Germinal center (tissue), 1 donor: ENCODE measurements around the gene CCL21.
"Not testable (repeated sequence)": the region's sequence is repeated elsewhere in the genome, so short reads cannot be mapped to it uniquely, and the experiment has no call there.

Experiments
- DNase-seq: peaks from one replicate; pipeline ENCODE4 v3.0.0; 2012; ENCODE audit warnings: mixed read lengths, low spot score

Gene CCL21

DNA sequence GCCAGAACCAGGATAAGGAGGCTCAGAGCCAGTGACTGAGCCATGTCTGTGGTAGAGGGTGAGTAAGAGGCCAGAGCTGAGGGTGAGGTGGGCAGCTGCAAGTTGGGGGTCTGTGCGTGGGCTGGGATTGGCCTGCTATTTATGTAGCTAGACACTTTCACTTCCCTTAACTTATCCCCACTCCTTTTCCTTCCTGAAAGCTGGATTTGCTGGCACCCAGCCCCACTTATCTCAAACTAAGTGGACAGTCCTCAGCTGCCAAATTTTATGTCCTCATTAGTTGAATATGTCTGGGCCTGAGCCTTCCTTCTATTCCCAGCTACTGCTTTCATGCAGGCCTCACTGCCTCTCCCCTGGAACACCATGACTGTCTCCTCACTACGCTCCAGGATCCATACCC is at the start of gene CCL21:
TSS of gene CCL21 (minus strand) at position 114 of the 400 bp plus-strand sequence. CDS start at position 44, 70 bp downstream.
- no peak for DNase-seq

GRCh38 chr9:34759432-34760134 is 49.6 kb upstream of the CCL21 start:
- DNase-seq = no peak

GRCh38 chr9:34750320-34750719 is 40.4 kb upstream of the CCL21 start:
- not testable (repeated sequence) for DNase-seq

DNA sequence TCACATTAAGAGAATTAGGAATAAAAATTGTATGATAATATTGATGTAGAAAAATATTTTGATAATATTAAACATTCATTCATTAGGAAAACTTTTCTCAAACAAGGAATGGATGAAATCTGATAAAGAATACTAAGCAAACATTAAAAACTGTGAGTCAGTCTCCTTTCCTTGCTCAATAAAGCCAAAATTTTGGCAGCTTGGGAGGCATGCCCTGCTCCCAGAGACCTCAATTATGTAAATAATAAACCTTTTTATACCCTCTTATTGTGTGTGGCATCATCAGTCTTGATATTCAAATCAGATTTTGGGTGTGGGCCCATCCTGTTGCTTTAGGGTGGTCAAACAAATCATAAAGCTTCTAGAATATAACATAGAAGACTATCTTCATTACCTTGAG is 36.6 kb upstream of the CCL21 start:
- DNase-seq = no peak

DNA sequence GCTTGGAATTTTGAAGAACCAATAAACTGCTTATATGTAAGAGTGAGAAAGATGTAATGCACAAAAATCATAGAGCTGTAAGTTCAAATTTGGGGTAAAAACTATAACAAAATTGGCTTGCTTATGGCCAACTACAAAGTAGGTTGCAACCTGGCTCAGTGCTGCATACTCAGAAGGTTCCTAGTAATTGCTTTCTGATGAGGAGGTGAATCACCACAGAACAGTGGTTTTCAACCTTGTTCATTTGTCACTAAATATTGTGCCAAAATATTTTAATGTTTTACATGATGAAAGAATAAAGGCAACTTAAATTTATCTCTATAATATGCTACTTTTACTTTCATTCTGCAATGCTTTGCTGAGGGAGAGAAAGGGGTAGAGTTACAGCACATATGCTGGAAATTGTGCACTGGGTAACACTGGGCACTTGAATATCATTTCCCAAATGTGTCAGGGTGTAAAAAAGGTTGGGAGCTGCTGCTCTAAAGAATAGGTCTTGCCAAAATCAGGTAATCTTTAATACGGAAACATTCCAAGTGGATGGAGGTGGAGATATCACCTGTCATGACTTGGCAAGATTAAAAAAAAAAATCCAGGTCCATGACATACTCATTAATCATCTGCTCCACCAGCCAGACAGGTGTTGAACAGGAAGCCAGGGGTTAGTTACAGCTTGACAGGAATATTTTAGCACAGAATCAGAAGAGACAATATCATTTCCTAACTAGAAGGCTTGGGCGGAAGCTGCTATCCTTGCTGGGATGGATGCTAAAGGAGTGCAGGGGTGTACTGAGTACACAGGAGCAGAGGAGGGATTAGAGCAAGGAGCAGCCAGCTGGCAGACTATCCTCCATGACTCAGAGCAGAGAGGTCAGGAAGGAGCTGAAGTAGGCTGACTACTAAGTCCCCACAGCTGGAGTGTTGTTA is 34.6 kb upstream of the CCL21 start:
- DNase-seq = no peak

DNA sequence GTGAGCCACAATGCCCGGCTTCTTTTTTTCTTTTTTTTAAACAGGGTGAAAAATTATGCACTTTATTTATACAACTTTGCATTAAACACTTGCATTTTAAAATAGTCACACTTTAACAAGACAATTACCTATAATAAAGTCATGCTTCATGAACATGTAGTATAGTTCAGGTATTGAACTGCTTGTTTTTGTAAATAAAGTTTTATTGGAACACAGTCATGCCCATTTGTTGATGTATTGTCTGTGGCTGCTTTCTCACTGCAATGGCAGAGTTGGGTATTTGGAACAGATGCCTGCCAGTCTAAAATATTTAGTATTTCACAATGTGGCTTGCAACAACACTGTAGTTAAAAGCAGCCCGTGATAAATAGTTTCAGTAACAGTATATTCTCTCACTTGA is 32.8 kb upstream of the CCL21 start:
- no peak for DNase-seq

- no peak for DNase-seq
Observed at GRCh38 chr9:34741628-34742027, 31.7 kb upstream of the CCL21 start.

DNA sequence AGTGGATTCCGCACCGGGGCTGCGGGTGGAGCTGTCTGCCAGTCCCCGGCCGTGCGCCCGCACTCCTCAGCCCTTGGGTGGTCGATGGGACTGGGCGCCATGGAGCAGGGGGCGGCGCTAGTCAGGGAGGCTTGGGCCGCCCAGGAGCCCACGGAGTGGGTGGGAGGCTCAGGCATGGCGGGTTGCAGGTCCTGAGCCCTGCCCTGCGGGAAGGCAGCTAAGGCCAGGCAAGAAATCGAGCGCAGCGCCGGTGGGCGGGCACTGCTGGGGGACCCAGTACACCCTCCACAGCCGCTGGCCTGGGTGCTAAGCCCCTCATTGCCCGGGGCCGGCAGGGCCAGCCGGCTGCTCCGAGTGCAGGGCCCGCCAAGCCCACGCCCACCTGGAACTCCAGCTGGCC is 30.2 kb upstream of the CCL21 start:
- DNase-seq = not testable (repeated sequence)

DNA sequence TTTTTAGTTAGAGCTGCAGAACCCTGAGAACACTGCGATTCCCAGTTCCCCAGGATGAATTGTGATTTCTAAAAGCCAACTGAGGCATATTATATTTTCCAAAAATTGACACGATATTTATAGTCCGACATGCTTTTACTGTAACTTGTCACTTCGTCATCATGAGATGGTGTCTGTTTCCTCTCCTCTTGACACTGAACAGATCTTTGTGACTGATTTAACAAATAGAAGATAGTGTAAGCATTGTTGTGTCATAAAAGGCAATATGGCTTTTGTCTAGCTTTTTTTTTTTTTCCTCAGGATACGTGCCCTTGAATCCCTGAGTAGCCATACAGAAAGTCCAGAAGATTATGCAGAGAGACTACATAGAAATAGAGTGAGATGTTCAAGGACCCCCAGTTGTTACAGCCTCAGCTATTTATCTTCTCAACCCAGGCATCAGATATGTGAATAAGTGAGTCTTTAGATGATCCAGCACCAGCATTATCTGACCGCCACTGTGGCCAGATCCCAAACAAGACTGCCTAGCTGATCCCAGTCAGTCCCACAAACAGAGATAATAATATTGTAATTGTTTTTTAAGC is 27.8 kb upstream of the CCL21 start:
- no peak for DNase-seq

DNA sequence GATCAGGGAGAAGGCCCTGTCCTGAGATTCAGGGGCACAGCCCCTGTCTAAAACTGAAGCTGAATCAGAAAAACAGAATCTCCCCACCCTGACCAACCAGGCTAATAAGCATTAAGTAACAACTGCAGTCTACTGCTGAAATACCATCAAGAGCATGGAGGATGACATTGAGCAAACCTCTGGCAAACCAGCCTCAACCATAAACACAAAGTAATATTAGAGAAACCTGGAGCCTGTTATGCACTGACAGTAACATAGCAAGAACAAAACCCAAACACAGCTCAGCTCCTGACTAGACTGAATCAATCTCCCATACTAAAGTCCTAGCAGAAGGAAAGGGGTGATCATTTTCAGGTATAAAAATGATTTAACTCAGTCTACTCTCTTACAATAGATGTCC is 24.8 kb upstream of the CCL21 start:
- no peak for DNase-seq

- DNase-seq = no peak
Observed at GRCh38 chr9:34732886-34733285, 22.9 kb upstream of the CCL21 start.

- DNase-seq = no peak
Observed at GRCh38 chr9:34732478-34732877, 22.5 kb upstream of the CCL21 start.

DNA sequence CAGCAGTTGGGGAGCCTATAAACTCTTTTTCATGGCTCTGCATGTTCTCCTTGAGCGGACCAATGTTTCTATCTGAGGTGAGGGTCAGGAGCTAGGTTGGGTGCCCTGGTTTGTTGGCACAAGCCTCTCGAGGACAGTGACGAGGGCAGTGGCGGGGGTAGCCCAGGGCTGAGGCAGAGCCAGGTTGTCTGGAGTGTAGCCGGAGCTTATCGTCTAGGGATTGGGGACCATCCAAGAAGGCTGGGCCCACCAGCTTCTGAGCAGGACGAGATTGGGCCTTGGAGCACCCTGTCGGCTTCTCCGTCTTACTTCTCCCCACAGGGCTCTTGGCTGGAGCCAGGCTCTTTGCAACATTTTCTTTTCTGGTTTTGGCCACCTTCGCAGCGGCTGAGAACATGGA is 13.2 kb upstream of the CCL21 start:
- no peak for DNase-seq

- not testable (repeated sequence) for DNase-seq
Observed at GRCh38 chr9:34719769-34720025, 9.8 kb upstream of the CCL21 start.

DNA sequence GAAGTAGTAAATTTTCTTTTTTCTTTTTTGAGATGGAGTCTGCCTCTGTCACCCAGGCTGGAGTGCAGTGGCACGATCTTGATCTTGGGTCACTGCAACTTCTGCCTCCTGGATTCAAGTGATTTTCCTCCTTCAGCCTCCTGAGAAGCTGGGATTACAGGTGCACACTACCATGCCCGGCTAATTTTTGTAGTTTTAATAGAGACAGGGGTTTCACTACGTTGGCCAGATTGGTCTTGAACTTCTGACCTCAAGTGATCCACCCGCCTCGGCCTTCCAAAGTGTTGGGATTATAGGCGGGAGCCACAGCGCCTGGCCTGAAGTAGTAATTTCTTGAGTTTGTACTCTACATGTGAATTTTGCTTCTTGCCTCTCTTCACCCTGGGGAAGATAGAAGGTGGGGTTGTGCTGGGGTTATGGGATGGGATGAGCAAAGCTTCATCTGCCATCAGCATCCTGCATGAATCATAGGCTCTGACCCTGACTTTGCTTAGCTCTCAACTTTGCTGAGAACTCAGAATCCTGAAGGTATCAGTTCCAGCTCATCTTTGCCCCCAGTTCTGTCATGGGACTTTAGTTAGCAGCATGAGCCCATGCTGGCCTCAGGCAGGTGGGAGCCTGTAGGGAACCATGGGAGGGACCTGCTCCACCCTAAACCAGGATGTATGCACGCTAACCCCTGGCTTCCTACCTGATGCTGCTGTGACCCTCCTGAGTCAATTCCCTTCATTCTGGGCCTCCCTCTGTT is 9.3 kb upstream of the CCL21 start:
- no peak for DNase-seq

- DNase-seq = no peak
Observed at GRCh38 chr9:34717996-34718614, 8.2 kb upstream of the CCL21 start.

- DNase-seq = no peak
Observed at GRCh38 chr9:34716711-34717110, 6.8 kb upstream of the CCL21 start.

- no peak for DNase-seq
Observed at GRCh38 chr9:34715639-34716215, 5.8 kb upstream of the CCL21 start.

DNA sequence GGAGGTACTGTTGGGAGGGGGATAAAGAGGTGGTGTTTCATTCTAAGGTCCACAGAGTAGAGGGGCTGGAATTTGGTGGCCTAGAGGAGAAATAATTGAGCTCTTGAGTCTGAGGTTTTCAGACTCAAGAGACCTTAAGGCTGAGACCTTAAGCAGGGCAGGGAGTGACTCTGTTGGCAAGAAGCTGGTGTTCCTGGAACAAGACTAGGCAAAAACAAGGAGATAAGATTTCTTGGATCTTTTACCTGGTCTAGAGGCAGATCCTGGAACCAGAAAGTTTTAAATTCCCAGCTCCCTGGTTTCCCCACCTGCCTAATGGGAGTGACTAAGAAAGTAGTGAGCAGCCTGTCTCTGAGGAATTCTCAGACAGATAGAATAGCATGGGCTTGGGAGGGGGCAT is 4.1 kb upstream of the CCL21 start:
- no peak for DNase-seq

- no peak for DNase-seq
Observed at GRCh38 chr9:34712140-34712539, 2.2 kb upstream of the CCL21 start.

DNA sequence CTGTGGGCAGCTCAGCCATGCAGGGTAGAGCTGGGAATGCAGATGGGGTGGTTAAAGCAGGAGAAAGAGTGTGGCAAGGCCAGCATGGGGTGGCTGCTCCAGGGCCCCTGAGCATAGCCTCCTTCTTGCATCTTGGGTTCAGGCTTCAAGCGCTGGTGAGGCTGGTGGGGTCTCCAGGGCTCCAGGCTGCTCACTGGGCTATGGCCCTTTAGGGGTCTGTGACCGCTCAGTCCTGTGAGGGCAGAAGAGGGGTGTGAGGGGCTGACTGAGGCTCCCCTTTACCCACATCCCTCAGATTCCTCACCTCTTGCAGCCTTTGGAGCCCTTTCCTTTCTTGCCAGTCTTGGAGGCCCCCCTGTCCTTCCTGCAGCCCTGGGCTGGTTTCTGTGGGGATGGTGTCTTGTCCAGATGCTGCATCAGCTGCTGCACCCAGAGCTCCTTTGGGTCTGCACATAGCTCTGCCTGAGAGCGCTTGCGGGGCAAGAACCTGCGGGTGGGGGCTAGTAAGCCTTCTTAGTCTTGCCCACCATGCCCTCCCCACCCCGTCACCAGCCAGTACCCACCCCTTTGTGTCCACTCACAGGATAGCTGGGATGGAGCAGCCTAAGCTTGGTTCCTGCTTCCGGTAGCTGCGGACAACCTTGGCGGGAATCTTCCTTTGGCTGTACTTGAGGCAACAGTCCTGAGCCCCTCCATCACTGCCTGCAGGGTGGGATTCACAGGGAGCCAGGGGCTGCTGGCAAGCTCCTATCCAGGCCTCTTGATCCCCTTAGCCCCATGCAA is 549 bp downstream of the CCL21 start:
- DNase-seq = no peak
